ENCODE data around the gene TOP3B.
"Not testable (repeated sequence)": the region's sequence is repeated elsewhere in the genome, so short reads cannot be mapped to it uniquely, and the experiment has no call there.

DNA sequence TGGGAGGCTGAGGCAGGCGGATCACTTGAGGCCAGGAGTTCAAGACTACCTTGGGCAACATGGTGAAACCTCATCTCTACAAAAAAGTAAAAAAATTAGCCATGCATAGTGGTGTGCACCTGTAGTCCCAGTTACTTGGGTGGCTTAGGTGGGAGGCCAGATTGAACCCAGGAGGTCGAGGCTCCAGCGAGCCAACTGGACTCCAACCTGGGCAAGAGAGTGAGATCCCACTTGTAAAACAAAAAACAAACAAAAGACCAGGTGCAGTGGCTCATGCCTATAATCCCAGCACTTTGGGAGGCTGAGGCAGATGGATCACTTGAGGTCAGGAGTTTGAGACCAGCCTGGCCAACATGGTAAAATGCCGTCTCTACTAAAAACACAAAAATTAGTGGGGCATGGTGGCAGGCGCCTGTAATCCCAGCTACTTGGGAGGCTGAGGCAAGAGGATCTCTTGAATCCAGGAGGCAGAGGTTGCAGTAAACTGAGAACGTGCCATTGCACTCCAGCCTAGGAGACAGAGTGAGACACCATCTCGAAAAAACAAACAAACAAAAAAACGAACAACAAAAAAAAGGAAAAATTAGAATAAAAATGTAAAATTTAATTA lies 68.4 kb downstream of the TOP3B start:
- TF ChIP-seq, protein P1, sequence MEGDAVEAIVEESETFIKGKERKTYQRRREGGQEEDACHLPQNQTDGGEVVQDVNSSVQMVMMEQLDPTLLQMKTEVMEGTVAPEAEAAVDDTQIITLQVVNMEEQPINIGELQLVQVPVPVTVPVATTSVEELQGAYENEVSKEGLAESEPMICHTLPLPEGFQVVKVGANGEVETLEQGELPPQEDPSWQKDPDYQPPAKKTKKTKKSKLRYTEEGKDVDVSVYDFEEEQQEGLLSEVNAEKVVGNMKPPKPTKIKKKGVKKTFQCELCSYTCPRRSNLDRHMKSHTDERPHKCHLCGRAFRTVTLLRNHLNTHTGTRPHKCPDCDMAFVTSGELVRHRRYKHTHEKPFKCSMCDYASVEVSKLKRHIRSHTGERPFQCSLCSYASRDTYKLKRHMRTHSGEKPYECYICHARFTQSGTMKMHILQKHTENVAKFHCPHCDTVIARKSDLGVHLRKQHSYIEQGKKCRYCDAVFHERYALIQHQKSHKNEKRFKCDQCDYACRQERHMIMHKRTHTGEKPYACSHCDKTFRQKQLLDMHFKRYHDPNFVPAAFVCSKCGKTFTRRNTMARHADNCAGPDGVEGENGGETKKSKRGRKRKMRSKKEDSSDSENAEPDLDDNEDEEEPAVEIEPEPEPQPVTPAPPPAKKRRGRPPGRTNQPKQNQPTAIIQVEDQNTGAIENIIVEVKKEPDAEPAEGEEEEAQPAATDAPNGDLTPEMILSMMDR (IDR thresholded peaks at IDR 0.05 in 2 of 3, conservative IDR thresholded peaks at IDR 0.05 in 1 of 3; ENCODE audit: insufficient read depth in 2 of 3, low read depth in 1 of 3, low read length in 3 of 3): not testable (repeated sequence)
- not testable (repeated sequence) for TF ChIP-seq SIX5 (IDR thresholded peaks at IDR 0.05; ENCODE audit: borderline replicate concordance in 1 of 2, insufficient read depth in 1 of 2, low read depth in 1 of 2, low read length in 2 of 2); RAD21 (CRISPR knock-in tag; conservative IDR thresholded peaks at IDR 0.05 in 1 of 2, IDR thresholded peaks at IDR 0.05 in 1 of 2); NFIC (IDR thresholded peaks at IDR 0.05)
- TF ChIP-seq ZNF121 (CRISPR knock-in tag; conservative IDR thresholded peaks at IDR 0.05): peak; percentile 94
